Natural killer cell (primary cell): ENCODE results near the gene GJD2. TPM values are rescaled to one million over a fixed set of nuclear protein-coding genes. Genes with fewer than 3 reads are reported as not detected.

Experiments used
- ATAC-seq, 3 donors: fragments of 150-1000 bp in 2 of 3; fragments of 200-7000 bp in 1 of 3; cut with Tn5 transposase; 1 replicate in 1 of 3; 2 replicates in 2 of 3; pipeline ENCODE4 v1.10.0; 2021; ENCODE audit warnings: mild to moderate bottlenecking in 2 of 3, moderate library complexity in 2 of 3
- DNase-seq, 2 donors: peaks; one replicate each; pipeline versions ENCODE4 v3.0.0 to v3.0.0-alpha.2; 2013 to 2021; ENCODE audit warnings: mixed read lengths in 1 of 2
- H3K27ac ChIP-seq: one replicate; pipeline ENCODE4 v1.5.1; 2013; ENCODE audit warnings: mild to moderate bottlenecking, low read length
- H3K27me3 ChIP-seq: one replicate; pipeline ENCODE4 v1.6.1; 2013; ENCODE audit warnings: low read length; ENCODE audit not compliant: control insufficient read depth, insufficient read depth
- H3K36me3 ChIP-seq: one replicate; pipeline ENCODE4 v1.6.1; 2013; ENCODE audit warnings: low read length; ENCODE audit not compliant: control insufficient read depth, insufficient read depth
- H3K4me1 ChIP-seq: one replicate; pipeline ENCODE4 v1.6.1; 2013; ENCODE audit warnings: low read length; ENCODE audit not compliant: control insufficient read depth, insufficient read depth
- H3K4me3 ChIP-seq: one replicate; pipeline ENCODE4 v1.5.1; 2013; ENCODE audit warnings: low read length
- H3K9me3 ChIP-seq: one replicate; pipeline ENCODE4 v1.6.1; 2013; ENCODE audit warnings: low read length; ENCODE audit not compliant: control insufficient read depth, insufficient read depth
- H3K27ac Mint-ChIP-seq, 2 donors: one replicate each; pipeline ENCODE4 v1.8.0; 2022; ENCODE audit warnings: mild to moderate bottlenecking in 2 of 2, mixed read lengths in 2 of 2, moderate library complexity in 1 of 2
- H3K27me3 Mint-ChIP-seq, 2 donors: one replicate each; pipeline ENCODE4 v1.8.0; 2022; ENCODE audit warnings: low read depth in 2 of 2, mixed read lengths in 2 of 2
- H3K36me3 Mint-ChIP-seq: one replicate; pipeline ENCODE4 v1.8.0; 2022; ENCODE audit warnings: mixed read lengths
- H3K4me1 Mint-ChIP-seq, 2 donors: one replicate each; pipeline ENCODE4 v1.8.0; 2022; ENCODE audit warnings: mixed read lengths in 2 of 2
- H3K4me3 Mint-ChIP-seq: one replicate; pipeline ENCODE4 v1.8.0; 2022; ENCODE audit warnings: mild to moderate bottlenecking, moderate library complexity, mixed read lengths
- H3K9me3 Mint-ChIP-seq, 2 donors: one replicate each; pipeline ENCODE4 v1.8.0; 2022; ENCODE audit warnings: mixed read lengths in 2 of 2
- CTCF ChIP-seq: fragments of 200-600 bp; IDR thresholded peaks from one replicate; pipeline ENCODE4 v1.8.0; 2022; ENCODE audit warnings: antibody characterized with exemption
- WGBS: methylation state at CpG from one replicate; pipeline ENCODE4 v1.1.7; 2013; ENCODE audit warnings: missing lambda C conversion rate; ENCODE audit not compliant: insufficient coverage; 5-methylcytosine and 5-hydroxymethylcytosine counted together
- intact Hi-C: fragments of 100-400 bp; cut with micrococcal nuclease; formaldehyde crosslinking; loops from one replicate; pipeline ENCODE4 v1.14.2; 2022
- total RNA-seq, 4 donors: library from RNA; stranded (reverse); fragments of 120-200 nt in 1 of 4; gene quantifications; one replicate each; pipeline versions ENCODE4 v1.2.3 to v1.2.4, GENCODE V29; 2013 to 2022

Gene GJD2
- total RNA-seq, 3 donors from 2014 or later (not counting 1 experiment from before 2014, with no cell fraction given): not detected

GRCh38 chr15:34755419-34755773 is 598 bp upstream of the GJD2 start:
- Histone ChIP-seq H3K4me1 (no peaks in the 10 kb centered on the region), H3K9me3 (no peaks in the 10 kb centered on the region), H3K27ac (no peak overlapping the region), H3K27me3 (peaks cover 20% of the 10 kb centered on the region), H3K36me3 (no peaks in the 10 kb centered on the region), H3K4me3 (no peak overlapping the region)
- intact Hi-C loops: no loop called here
- Mint-ChIP-seq H3K36me3 (no peaks in the 10 kb centered on the region), H3K4me3 (no peak overlapping the region), H3K9me3 (no peaks in the 10 kb centered on the region), H3K4me1 (peaks cover 0 to 4% of the 10 kb centered on the region in 2 donors), H3K27ac (no peak overlapping the region), H3K27me3 (peaks cover 49 to 80% of the 10 kb centered on the region in 2 donors)
- no peak for DNase-seq
- no peak for ATAC-seq
- WGBS: 7% methylated on average over 11 of the region's 11 CpGs
- no peak for TF ChIP-seq CTCF

- H3K27me3 Mint-ChIP-seq: peaks cover 48 to 82% of the 10 kb centered on the region in 2 donors
- H3K9me3 Mint-ChIP-seq: no peaks in the 10 kb centered on the region
- DNase-seq (no peak), ATAC-seq (no peak)
- Histone ChIP-seq H3K4me3 (no peak overlapping the region), H3K4me1 (no peaks in the 10 kb centered on the region), H3K36me3 (no peaks in the 10 kb centered on the region), H3K9me3 (no peaks in the 10 kb centered on the region), H3K27ac (no peak overlapping the region), H3K27me3 (peaks cover 20% of the 10 kb centered on the region)
- no peak overlapping the region for H3K27ac Mint-ChIP-seq
- TF ChIP-seq CTCF: no peak
- no peaks in the 10 kb centered on the region for H3K36me3 Mint-ChIP-seq
- H3K4me1 Mint-ChIP-seq: peaks cover 0 to 4% of the 10 kb centered on the region in 2 donors
- H3K4me3 Mint-ChIP-seq: no peak overlapping the region
- intact Hi-C loops: no loop called here
- 10% methylated on average over 27 of the region's 27 CpGs for WGBS
Observed at GRCh38 chr15:34754171-34754601, 612 bp downstream of the GJD2 start.

- no peak overlapping the region for H3K27ac ChIP-seq
- H3K27me3 ChIP-seq: peaks cover 20% of the 10 kb centered on the region
- no peak for DNase-seq
- H3K4me1 Mint-ChIP-seq: peaks cover 0 to 4% of the 10 kb centered on the region in 2 donors
- no peak overlapping the region for H3K27ac Mint-ChIP-seq
- H3K36me3 ChIP-seq: no peaks in the 10 kb centered on the region
- intact Hi-C loops: no loop called here
- H3K4me3 ChIP-seq: no peak overlapping the region
- TF ChIP-seq CTCF: no peak
- H3K9me3 Mint-ChIP-seq: no peaks in the 10 kb centered on the region
- ATAC-seq: no peak
- 39% methylated on average over 6 of the region's 11 CpGs for WGBS
- no peaks in the 10 kb centered on the region for H3K4me1 ChIP-seq
- H3K4me3 Mint-ChIP-seq: no peak overlapping the region
- H3K36me3 Mint-ChIP-seq: no peaks in the 10 kb centered on the region
- H3K27me3 Mint-ChIP-seq: peaks cover 50 to 80% of the 10 kb centered on the region in 2 donors
- no peaks in the 10 kb centered on the region for H3K9me3 ChIP-seq
Observed at GRCh38 chr15:34753236-34753894, 1.4 kb downstream of the GJD2 start.

GRCh38 chr15:34749691-34750090 is 5.1 kb downstream of the GJD2 start:
- Histone ChIP-seq H3K4me1 (no peaks in the 10 kb centered on the region), H3K27ac (no peak overlapping the region), H3K36me3 (no peaks in the 10 kb centered on the region), H3K4me3 (no peak overlapping the region), H3K9me3 (no peaks in the 10 kb centered on the region), H3K27me3 (peaks cover 11% of the 10 kb centered on the region)
- H3K4me3 Mint-ChIP-seq: no peak overlapping the region
- intact Hi-C loops: no loop called here
- peaks cover 0 to 4% of the 10 kb centered on the region in 2 donors for H3K4me1 Mint-ChIP-seq
- ATAC-seq: no peak
- peaks cover 35 to 69% of the 10 kb centered on the region in 2 donors for H3K27me3 Mint-ChIP-seq
- no peak for TF ChIP-seq CTCF
- H3K27ac Mint-ChIP-seq: no peak overlapping the region
- WGBS: 81% methylated on average over 4 of the region's 4 CpGs
- peaks cover 0 to 4% of the 10 kb centered on the region in 2 donors for H3K9me3 Mint-ChIP-seq
- no peak for DNase-seq
- no peaks in the 10 kb centered on the region for H3K36me3 Mint-ChIP-seq
